EH (cell line): Measurements from ENCODE around the gene CASR.
A peak's percentile ranks its signal among the peaks of the same experiment; 100 is the strongest.

ENCODE experiments used
- DNase-seq: peaks from one replicate; pipeline ENCODE4 v3.0.0-alpha.2; 2015; ENCODE audit warnings: low read depth

The CASR gene

GRCh38 chr3:122257644-122258364, 74.3 kb downstream of the CASR start:
- no peak for DNase-seq

DNA sequence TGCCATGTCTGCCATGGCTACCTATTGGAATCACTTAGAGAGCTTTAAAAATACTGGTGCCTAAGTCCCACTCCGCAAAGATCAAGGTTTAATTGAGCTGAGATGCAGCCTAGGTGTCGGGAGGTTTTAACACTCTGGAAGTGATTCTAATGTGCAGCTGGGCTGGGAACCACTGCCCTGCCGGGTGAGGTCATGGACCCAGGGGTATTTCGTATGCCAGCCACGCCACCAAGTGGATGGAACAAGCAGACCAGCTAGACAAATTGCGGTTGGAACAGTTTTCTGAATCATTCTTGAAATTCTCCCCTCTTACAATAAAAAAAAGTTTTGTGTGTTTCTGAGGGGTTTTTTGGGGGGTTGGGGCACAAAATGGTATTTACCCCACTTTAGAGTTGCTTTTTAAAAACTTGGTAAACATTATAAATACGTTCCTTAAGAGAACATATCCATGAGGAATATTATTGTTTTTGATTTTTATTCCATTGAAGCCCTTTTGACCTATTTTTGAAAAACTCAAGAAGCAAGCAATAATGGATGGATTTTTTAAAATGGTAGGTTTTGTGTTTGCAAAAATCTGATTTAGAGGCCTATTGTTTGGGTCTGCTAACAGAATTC, 75.4 kb downstream of the CASR start:
- DNase-seq: peak; percentile 62

- DNase-seq: no peak
These were observed 76.7 kb downstream of the CASR start for GRCh38 chr3:122260206-122260605.

GRCh38 chr3:122263058-122263457, 79.6 kb downstream of the CASR start:
- DNase-seq: peak; percentile 16

- DNase-seq: no peak
These were observed 80.6 kb downstream of the CASR start for GRCh38 chr3:122263974-122264588.

GRCh38 chr3:122265957-122266356, 82.5 kb downstream of the CASR start:
- no peak for DNase-seq

DNA sequence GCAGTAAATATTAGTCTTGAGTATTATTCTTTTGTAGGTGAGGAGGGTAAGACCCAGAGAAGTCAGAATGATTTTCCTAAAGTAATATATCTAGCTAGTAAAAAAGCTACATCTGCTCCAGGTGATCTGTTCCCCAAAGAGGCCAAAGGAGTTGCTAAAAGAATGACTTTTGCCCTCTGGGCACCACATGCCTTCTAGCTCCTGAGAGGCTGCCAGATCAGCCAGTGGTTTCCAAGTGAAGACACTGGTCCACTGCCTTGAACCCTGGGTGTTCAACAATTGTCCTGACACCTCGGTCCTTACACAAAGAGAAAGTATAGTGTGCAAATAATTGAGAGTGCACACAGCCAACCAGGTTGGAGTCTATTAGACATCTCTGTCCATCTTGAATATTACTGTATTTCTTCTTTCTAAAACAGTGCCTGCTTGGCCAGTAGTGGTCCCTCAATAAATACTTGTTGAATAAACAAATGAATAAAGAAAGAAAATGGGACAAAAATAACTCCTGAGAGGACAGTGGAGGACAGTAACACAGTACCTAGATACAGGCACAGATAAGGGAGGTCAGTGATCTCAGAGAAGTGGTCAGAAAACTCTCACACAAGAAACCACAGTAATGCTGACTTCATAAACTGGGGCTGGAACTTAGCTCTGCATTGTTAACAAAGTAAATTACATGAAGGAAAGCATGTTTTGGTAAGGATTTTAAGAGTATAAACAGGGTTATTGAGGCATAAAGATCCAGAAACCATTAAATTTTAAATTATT, 85.0 kb downstream of the CASR start:
- DNase-seq: no peak

GRCh38 chr3:122269045-122269444, 85.6 kb downstream of the CASR start:
- no peak for DNase-seq

DNA sequence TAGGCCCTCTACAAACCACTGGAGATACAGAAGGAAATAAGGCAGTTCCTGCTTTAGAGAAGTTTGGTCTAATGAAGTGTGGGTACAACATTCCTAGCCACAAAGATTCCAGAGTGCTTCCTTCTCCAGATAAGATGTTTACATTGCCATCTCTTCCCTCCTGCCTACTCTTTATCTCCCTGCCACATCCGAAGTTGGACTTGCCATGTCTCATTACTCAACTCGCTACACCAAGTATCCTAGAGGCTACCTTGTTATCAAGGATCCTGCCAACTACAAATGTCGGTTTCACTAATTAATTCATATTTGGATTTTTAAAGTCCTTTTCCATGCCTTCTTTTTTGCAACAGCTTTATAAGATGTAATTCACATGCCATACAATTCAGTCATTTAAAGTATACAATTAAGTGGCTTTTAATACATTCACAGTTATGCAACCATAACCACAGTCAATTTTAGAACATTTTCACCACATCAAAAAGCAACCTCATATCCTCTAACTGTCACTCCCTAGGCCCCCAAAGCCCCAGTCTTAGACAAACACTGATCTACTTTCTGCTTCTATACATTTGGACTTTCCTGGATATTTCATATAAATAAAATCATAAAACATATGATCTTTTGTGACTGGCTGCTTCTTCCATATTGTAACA, 87.9 kb downstream of the CASR start:
- DNase-seq: no peak

DNA sequence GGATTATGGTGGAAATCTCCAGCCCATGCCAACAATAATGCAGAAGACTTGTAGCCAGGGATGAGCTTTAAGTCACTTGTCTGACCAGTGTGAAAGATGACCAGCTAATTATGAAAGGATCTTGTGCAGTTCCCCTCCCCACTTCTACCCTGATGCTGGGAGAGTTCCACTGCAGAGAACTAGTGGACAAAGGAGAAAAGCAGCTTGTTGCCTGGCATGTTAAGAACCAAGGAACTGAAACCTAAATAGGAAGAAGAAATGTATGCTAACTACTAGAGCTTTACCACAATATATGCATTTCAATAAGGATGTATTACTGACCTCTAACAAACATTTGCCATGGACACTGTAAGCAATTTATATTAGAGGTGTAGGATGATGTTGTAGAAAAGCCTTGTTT, 89.4 kb downstream of the CASR start:
- DNase-seq: no peak

GRCh38 chr3:122273498-122273897, 90.0 kb downstream of the CASR start:
- DNase-seq: no peak

GRCh38 chr3:122281891-122282290, 98.4 kb downstream of the CASR start:
- DNase-seq: no peak

- no peak for DNase-seq
These were observed 100.5 kb downstream of the CASR start for GRCh38 chr3:122283796-122284445.

GRCh38 chr3:122284486-122284885, 101.0 kb downstream of the CASR start:
- no peak for DNase-seq

DNA sequence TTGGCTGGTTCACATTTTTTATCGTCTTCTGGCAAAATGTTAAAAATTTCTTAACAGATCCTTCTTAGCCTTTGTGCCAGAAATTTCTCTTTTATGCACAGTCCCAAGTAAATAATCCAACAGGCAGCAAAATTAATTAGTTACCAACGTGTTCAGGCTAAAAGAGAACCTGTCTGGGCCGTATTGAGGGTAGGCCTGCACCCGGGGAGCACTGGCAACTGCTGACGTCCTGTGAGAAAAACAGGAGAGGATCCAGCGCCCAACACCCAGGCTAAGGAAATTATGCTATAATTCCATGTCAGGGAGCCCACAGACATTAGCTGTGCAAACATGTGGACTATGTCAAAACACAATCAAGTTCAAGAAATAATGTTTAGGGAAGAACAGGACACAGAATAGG, 110.9 kb downstream of the CASR start:
- DNase-seq: no peak

DNA sequence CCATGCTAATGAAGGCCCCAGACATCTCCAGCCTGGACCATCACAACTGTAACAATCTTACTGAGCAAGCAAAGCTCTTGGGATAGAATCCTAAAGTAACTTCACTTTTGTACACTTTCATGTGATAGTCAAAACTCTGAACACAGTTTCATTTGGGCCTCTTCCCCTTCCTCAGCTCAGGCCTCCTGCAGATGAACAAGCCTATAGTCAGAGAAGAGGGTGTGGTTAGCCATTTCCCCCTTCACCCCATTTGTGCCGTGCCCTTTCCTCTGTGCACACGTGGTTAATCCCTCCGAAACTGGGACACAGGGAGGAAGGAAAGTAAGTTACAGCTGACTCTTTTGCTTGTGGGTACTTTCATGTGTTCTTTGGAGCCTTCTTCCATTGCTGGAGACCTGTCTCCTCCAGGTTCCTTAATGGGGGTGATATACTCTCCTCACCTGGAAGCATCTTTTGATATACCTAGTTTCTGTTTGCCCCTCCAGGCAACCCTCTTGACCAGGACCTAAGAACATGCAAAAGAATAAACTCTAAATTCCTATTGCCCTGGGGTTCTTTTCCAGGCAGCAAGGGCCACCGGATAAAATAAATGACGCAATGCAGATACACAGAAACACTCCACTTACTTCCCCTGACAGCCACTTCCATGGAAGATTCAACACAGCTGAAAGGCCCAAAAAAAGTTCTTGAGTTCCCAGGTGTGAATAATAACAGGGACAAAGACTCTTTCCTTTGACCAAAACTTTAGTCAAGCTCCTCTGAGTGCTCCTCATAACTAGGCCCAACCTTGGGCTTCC, 112.0 kb downstream of the CASR start:
- no peak for DNase-seq

GRCh38 chr3:122298239-122298638, 114.8 kb downstream of the CASR start:
- DNase-seq: no peak

- no peak for DNase-seq
These were observed 115.7 kb downstream of the CASR start for GRCh38 chr3:122299215-122299614.

GRCh38 chr3:122299872-122300460, 116.5 kb downstream of the CASR start:
- DNase-seq: peak; percentile 31

GRCh38 chr3:122301063-122301462, 117.6 kb downstream of the CASR start:
- DNase-seq: no peak
